Measurements from ENCODE around the gene SLC44A1. TPM values are rescaled to one million over a fixed set of nuclear protein-coding genes. Genes with fewer than 3 reads are reported as not detected.

Gene SLC44A1
- total RNA-seq, 2 donors from 2014 or later: 10.7 to 19.5 TPM

GRCh38 chr9:105295986-105296385, 51.5 kb downstream of the SLC44A1 start:
- Histone ChIP-seq H3K27ac (peak overlapping the region; percentile 23 to 62), H3K4me3 (no peak overlapping the region), H3K9me3 (no peaks in the 10 kb centered on the region), H3K36me3 (peaks cover 16% of the 10 kb centered on the region), H3K27me3 (no peaks in the 10 kb centered on the region), H3K4me1 (peaks cover 0 to 23% of the 10 kb centered on the region in 2 donors)
- TF ChIP-seq, protein P1, sequence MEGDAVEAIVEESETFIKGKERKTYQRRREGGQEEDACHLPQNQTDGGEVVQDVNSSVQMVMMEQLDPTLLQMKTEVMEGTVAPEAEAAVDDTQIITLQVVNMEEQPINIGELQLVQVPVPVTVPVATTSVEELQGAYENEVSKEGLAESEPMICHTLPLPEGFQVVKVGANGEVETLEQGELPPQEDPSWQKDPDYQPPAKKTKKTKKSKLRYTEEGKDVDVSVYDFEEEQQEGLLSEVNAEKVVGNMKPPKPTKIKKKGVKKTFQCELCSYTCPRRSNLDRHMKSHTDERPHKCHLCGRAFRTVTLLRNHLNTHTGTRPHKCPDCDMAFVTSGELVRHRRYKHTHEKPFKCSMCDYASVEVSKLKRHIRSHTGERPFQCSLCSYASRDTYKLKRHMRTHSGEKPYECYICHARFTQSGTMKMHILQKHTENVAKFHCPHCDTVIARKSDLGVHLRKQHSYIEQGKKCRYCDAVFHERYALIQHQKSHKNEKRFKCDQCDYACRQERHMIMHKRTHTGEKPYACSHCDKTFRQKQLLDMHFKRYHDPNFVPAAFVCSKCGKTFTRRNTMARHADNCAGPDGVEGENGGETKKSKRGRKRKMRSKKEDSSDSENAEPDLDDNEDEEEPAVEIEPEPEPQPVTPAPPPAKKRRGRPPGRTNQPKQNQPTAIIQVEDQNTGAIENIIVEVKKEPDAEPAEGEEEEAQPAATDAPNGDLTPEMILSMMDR (IDR thresholded peaks at IDR 0.05): no peak
- DNase-seq (ENCODE audit: low spot score): no peak

DNA sequence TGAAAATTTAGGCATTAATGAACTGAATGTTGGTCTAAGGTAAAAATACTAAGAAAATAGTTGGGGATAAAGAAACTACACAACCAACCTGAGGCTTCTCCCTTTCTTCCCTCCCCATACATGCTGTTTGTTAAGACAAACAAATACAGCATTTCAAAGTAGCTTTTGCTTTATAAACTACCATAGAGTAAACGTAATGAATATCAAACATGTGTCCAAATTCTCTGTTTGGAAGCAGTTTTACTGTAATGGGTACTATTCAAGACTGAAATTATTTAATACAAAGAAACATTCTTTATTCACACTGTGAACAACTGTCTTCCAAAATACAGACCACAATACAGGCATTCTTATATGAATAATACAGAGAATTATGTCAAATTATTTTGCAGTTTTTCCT, 52.0 kb downstream of the SLC44A1 start:
- Histone ChIP-seq H3K4me1 (peaks cover 0 to 22% of the 10 kb centered on the region in 2 donors), H3K36me3 (peaks cover 16% of the 10 kb centered on the region), H3K27me3 (no peaks in the 10 kb centered on the region), H3K9me3 (no peaks in the 10 kb centered on the region), H3K27ac (peak overlapping the region; percentile 23 to 62), H3K4me3 (no peak overlapping the region)
- TF ChIP-seq, protein P1 (IDR thresholded peaks at IDR 0.05): no peak
- no peak for DNase-seq (ENCODE audit: low spot score)

GRCh38 chr9:105296877-105297287, 52.4 kb downstream of the SLC44A1 start:
- Histone ChIP-seq H3K9me3 (no peaks in the 10 kb centered on the region), H3K27ac (peak overlapping the region; percentile 62 to 65), H3K36me3 (peaks cover 16% of the 10 kb centered on the region), H3K27me3 (no peaks in the 10 kb centered on the region), H3K4me3 (no peak overlapping the region), H3K4me1 (peaks cover 0 to 18% of the 10 kb centered on the region in 2 donors)
- DNase-seq (ENCODE audit: low spot score): no peak
- TF ChIP-seq, protein P1 (IDR thresholded peaks at IDR 0.05): no peak

DNA sequence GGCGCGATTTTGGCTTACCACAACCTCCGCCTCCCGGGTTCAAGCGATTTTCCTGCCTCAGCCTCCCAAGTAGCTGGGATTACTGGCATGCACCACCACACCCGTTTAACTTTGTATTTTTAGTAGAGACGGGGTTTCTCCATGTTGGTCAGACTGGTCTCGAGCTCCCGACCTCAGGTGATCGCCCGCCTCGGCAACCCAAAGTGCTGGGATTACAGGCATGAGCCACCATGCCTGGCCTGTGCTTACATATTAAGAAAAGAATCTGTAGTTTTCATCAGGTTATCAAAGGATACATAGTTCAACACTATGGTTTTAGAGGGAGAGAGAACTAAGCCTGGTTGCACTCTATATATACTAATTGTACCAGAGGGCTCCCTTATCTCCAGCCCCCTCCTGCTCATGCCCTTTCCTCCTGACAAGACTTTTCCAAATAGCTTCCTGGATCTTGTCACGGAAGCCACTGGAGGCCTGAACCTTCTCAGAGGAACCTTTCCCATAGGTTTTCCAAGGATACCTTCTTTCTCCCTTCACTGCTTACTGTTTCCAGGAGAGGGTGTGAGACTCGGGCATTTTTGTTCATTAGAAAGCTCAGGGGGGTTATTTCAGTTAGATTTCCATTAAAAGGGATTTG, 53.1 kb downstream of the SLC44A1 start:
- Histone ChIP-seq H3K27me3 (no peaks in the 10 kb centered on the region), H3K27ac (peak overlapping the region; percentile 62 to 65), H3K9me3 (no peaks in the 10 kb centered on the region), H3K4me1 (peaks cover 0 to 12% of the 10 kb centered on the region in 2 donors), H3K4me3 (no peak overlapping the region), H3K36me3 (peaks cover 16% of the 10 kb centered on the region)
- TF ChIP-seq, protein P1 (IDR thresholded peaks at IDR 0.05): no peak
- DNase-seq (ENCODE audit: low spot score): no peak

GRCh38 chr9:105299190-105299854, 54.9 kb downstream of the SLC44A1 start:
- TF ChIP-seq, protein P1 (IDR thresholded peaks at IDR 0.05): no peak
- DNase-seq (ENCODE audit: low spot score): peak; percentile 60
- peak overlapping the region in 1 of 2 donors; percentile 37 for H3K27ac ChIP-seq
- peaks cover 0 to 12% of the 10 kb centered on the region in 2 donors for H3K4me1 ChIP-seq
- H3K4me3 ChIP-seq: no peak overlapping the region
- H3K27me3 ChIP-seq: no peaks in the 10 kb centered on the region
- H3K36me3 ChIP-seq: peaks cover 16% of the 10 kb centered on the region
- H3K9me3 ChIP-seq: no peaks in the 10 kb centered on the region
